Nephron (organoid): ENCODE data around the gene VTI1A.

Experiments
- H3K27ac Mint-ChIP-seq, 3 experiments: 2 replicates each; pipeline ENCODE4 v1.8.0; 2020; ENCODE audit warnings: mixed read lengths in 3 of 3, mild to moderate bottlenecking in 2 of 3, moderate library complexity in 1 of 3
- H3K27me3 Mint-ChIP-seq: 2 replicates; pipeline ENCODE4 v1.8.0; 2021; ENCODE audit warnings: low read depth, mild to moderate bottlenecking, moderate library complexity, mixed read lengths
- H3K36me3 Mint-ChIP-seq: 2 replicates; pipeline ENCODE4 v1.8.0; 2020; ENCODE audit warnings: low read depth, mixed read lengths
- H3K4me1 Mint-ChIP-seq: 2 replicates; pipeline ENCODE4 v1.8.0; 2020; ENCODE audit warnings: mixed read lengths
- H3K4me3 Mint-ChIP-seq, 3 experiments: 2 replicates each; pipeline ENCODE4 v1.8.0; 2020; ENCODE audit warnings: mild to moderate bottlenecking in 3 of 3, mixed read lengths in 3 of 3, moderate library complexity in 2 of 3
- H3K9me3 Mint-ChIP-seq: 2 replicates; pipeline ENCODE4 v1.8.0; 2020; ENCODE audit warnings: mixed read lengths
- TF ChIP-seq, protein P1 (sequence below), 3 experiments: fragments of 200-600 bp; sonication (generic); IDR thresholded peaks; one replicate each; pipeline ENCODE4 v1.5.0; 2021; ENCODE audit warnings: antibody characterized with exemption in 3 of 3; ENCODE audit not compliant: unreplicated experiment in 3 of 3

Gene VTI1A

DNA sequence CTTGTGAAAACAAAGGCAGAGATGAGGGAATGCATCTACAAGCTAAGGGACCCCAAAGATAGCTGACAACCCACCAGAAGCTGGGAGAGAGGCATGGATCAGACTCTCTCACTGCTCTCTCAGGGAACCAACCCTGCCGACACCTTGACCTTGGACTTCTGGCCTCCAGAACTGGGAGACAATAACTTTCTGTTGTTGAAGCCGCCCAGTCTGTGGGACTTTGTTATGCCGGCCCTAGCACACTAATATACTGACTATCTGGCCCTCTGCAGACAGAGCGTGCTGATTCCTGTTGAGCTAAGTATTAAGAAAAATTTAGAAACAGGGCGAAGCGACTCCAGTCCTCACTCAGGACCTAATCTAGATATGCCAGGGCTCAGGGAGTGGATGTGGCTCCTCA lies 358.7 kb downstream of the VTI1A start:
- TF ChIP-seq, protein P1, sequence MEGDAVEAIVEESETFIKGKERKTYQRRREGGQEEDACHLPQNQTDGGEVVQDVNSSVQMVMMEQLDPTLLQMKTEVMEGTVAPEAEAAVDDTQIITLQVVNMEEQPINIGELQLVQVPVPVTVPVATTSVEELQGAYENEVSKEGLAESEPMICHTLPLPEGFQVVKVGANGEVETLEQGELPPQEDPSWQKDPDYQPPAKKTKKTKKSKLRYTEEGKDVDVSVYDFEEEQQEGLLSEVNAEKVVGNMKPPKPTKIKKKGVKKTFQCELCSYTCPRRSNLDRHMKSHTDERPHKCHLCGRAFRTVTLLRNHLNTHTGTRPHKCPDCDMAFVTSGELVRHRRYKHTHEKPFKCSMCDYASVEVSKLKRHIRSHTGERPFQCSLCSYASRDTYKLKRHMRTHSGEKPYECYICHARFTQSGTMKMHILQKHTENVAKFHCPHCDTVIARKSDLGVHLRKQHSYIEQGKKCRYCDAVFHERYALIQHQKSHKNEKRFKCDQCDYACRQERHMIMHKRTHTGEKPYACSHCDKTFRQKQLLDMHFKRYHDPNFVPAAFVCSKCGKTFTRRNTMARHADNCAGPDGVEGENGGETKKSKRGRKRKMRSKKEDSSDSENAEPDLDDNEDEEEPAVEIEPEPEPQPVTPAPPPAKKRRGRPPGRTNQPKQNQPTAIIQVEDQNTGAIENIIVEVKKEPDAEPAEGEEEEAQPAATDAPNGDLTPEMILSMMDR (IDR thresholded peaks at IDR 0.05; ENCODE audit: unreplicated experiment in 3 of 3), result no peak
- Mint-ChIP-seq H3K4me1 (peaks cover 22% of the 10 kb centered on the region), H3K4me3 (no peak overlapping the region), H3K36me3 (peaks cover 11% of the 10 kb centered on the region), H3K27ac (no peak overlapping the region), H3K27me3 (no peaks in the 10 kb centered on the region), H3K9me3 (no peaks in the 10 kb centered on the region)

GRCh38 chr10:112807013-112807412 lies 360.0 kb downstream of the VTI1A start:
- TF ChIP-seq, protein P1 (IDR thresholded peaks at IDR 0.05; ENCODE audit: unreplicated experiment in 3 of 3), result no peak
- no peaks in the 10 kb centered on the region for H3K9me3 Mint-ChIP-seq

GRCh38 chr10:112809736-112810135 lies 362.7 kb downstream of the VTI1A start:
- Mint-ChIP-seq H3K27me3 (peaks cover 3% of the 10 kb centered on the region), H3K36me3 (peaks cover 11% of the 10 kb centered on the region), H3K27ac (no peak overlapping the region), H3K4me3 (no peak overlapping the region), H3K9me3 (no peaks in the 10 kb centered on the region), H3K4me1 (peaks cover 48% of the 10 kb centered on the region)
- TF ChIP-seq, protein P1 (IDR thresholded peaks at IDR 0.05; ENCODE audit: unreplicated experiment in 3 of 3), result no peak

More at GRCh38 chr10:112807013-112807412, 360.0 kb downstream of the VTI1A start:
- Mint-ChIP-seq H3K4me1 (peaks cover 31% of the 10 kb centered on the region), H3K4me3 (no peak overlapping the region), H3K36me3 (peaks cover 11% of the 10 kb centered on the region), H3K27me3 (no peaks in the 10 kb centered on the region), H3K27ac (no peak overlapping the region)

DNA sequence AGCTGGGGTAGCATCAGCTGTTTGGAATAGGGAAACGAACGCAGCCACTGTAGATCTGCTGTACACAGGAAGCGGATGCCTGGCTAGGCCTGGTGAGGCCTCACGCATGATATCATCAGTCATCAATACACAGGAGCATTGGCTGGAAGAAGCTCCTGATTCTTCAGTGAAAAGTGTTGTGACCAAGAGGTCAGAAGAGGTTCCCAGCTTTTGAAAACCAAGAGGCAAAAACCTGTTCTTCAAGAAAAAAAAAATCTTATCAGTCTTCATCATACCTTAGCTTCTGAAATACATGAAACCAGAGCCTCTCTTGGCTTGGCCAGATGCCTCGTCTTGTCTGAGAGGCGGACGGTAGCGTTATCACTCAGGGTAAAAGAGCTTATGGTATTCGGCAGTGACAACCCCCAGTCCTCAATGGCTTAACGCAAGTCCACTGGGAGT lies 363.7 kb downstream of the VTI1A start:
- H3K27me3 Mint-ChIP-seq, result peaks cover 3% of the 10 kb centered on the region
- H3K4me1 Mint-ChIP-seq, result peaks cover 55% of the 10 kb centered on the region
- no peak overlapping the region for H3K4me3 Mint-ChIP-seq
- peak overlapping the region in 1 of 3 experiments; percentile 50 for H3K27ac Mint-ChIP-seq
- peaks cover 13% of the 10 kb centered on the region for H3K36me3 Mint-ChIP-seq
- TF ChIP-seq, protein P1 (IDR thresholded peaks at IDR 0.05; ENCODE audit: unreplicated experiment in 3 of 3), result no peak
- H3K9me3 Mint-ChIP-seq, result no peaks in the 10 kb centered on the region

DNA sequence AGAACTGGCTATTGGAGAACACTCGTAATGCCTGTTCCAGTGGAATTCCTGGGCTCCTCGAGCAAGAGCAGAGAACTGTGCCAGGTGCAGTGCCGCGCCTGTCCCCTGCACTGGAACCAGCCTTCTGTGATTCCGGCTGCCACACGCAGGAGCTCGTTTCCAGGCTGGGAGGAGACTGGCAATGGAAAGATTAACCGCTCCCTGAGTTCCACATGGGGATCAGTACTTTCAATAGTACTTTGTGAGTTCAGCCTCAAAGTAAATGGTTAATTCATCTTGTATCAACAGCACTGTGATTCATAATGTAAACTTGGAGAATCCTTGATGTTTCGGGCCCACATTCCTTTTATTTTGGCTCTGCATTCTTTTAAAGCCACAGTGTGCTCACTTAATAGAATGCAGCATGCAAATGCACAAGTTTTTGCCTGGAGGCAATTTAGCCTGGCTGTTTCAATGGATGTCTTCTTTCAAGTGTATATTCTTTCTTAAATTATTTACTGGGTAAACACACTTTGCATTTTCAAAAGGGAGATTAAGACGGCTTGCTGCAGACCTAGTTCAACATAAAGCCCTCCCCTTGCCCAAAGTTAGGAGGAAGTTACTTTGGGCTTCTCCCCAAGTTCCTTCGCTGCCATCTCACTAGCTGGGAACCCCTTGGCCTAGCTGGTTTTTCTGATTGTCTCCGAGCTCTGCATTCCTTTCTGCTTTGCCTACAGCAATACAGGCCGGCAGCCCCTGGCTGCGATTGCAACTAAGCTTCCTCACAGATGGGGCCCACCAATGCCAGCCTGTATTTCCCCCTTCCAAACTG lies 364.9 kb downstream of the VTI1A start:
- Mint-ChIP-seq H3K4me1 (peaks cover 67% of the 10 kb centered on the region), H3K27me3 (peaks cover 3% of the 10 kb centered on the region), H3K4me3 (peak overlapping the region in 1 of 3 experiments; percentile 65), H3K9me3 (no peaks in the 10 kb centered on the region), H3K36me3 (peaks cover 11% of the 10 kb centered on the region), H3K27ac (peak overlapping the region; percentile 81 to 95 (median 91))
- TF ChIP-seq, protein P1 (IDR thresholded peaks at IDR 0.05; ENCODE audit: unreplicated experiment in 3 of 3), result no peak

DNA sequence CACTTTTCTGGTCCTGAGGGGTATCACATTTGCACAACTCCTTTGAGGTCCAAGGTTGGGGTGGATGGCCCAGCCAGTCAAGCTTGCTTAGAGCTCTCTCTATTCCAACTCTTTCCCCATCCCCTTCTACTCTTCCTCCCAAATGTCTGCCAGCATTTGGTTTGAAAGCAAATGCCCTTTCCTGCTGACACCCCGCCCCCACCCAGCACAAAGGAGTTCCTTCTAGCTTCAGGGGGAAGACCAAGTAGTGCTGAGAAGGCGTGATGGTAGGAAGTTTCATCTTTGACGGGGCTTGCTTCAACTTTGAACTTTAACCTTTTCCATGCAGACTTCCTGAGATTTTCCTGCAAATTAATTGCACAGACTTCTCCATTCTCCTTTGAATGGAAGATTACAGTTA lies 365.6 kb downstream of the VTI1A start:
- Mint-ChIP-seq H3K27me3 (peaks cover 3% of the 10 kb centered on the region), H3K27ac (peak overlapping the region; percentile 81 to 95 (median 91)), H3K9me3 (no peaks in the 10 kb centered on the region), H3K36me3 (peaks cover 8% of the 10 kb centered on the region), H3K4me3 (no peak overlapping the region), H3K4me1 (peaks cover 74% of the 10 kb centered on the region)
- TF ChIP-seq, protein P1 (IDR thresholded peaks at IDR 0.05; ENCODE audit: unreplicated experiment in 3 of 3), result no peak
